Liver (tissue), 9 donors: ENCODE results near the gene LTO1. TPM values are rescaled to one million over a fixed set of nuclear protein-coding genes. Genes with fewer than 3 reads are reported as not detected.

ENCODE experiments used
- DNase-seq: peaks from one replicate; pipeline ENCODE4 v3.0.0-alpha.2; 2017; ENCODE audit warnings: low spot score
- H3K27ac ChIP-seq, 2 donors: one replicate each; pipeline ENCODE4 v1.7.0; 2013; ENCODE audit warnings: inconsistent platforms in 2 of 2, low read length in 2 of 2, control low read depth in 1 of 2, low read depth in 1 of 2, mild to moderate bottlenecking in 1 of 2
- H3K27me3 ChIP-seq, 4 donors: one replicate each; pipeline versions ENCODE4 v1.6.1 to v1.7.0; 2013; ENCODE audit warnings: low read length in 3 of 4, inconsistent platforms in 1 of 4, mild to moderate bottlenecking in 1 of 4, moderate library complexity in 1 of 4; ENCODE audit not compliant: control insufficient read depth in 4 of 4, insufficient read depth in 4 of 4
- H3K36me3 ChIP-seq, 4 donors: one replicate each; pipeline versions ENCODE4 v1.6.1 to v1.7.0; 2013; ENCODE audit warnings: low read length in 3 of 4, mild to moderate bottlenecking in 3 of 4, low read depth in 1 of 4, moderate library complexity in 1 of 4; ENCODE audit not compliant: control insufficient read depth in 4 of 4, insufficient read depth in 3 of 4
- H3K4me1 ChIP-seq, 4 donors: one replicate each; pipeline versions ENCODE4 v1.6.1 to v1.7.0; 2013; ENCODE audit warnings: low read length in 3 of 4, mild to moderate bottlenecking in 3 of 4, moderate library complexity in 1 of 4; ENCODE audit not compliant: control insufficient read depth in 4 of 4, insufficient read depth in 4 of 4
- H3K4me3 ChIP-seq, 3 donors: one replicate each; pipeline versions ENCODE4 v1.6.1 to v1.7.0; 2013; ENCODE audit warnings: low read length in 3 of 3, control low read depth in 1 of 3, low read depth in 1 of 3, mild to moderate bottlenecking in 1 of 3
- H3K9ac ChIP-seq, 2 donors: one replicate each; pipeline ENCODE4 v1.7.0; 2013; ENCODE audit warnings: low read length in 2 of 2, mild to moderate bottlenecking in 2 of 2, moderate library complexity in 2 of 2, control low read depth in 1 of 2, low read depth in 1 of 2
- H3K9me3 ChIP-seq, 4 donors: one replicate each; pipeline versions ENCODE4 v1.6.1 to v1.7.0; 2013; ENCODE audit warnings: low read length in 3 of 4; ENCODE audit not compliant: control insufficient read depth in 4 of 4
- CTCF ChIP-seq: fragments of 150-350 bp; IDR thresholded peaks from 2 replicates; pipeline ENCODE4 v1.5.1; 2017; ENCODE audit warnings: improper control_type of control experiment, low read depth, low read length; ENCODE audit not compliant: missing input control
- EGR1 ChIP-seq, 2 donors: IDR thresholded peaks; 2 replicates each; pipeline ENCODE4 v1.6.1; 2016 to 2018; ENCODE audit warnings: antibody characterized with exemption in 2 of 2, low read depth in 2 of 2
- FOXA1 ChIP-seq: IDR thresholded peaks from 2 replicates; pipeline ENCODE4 v1.6.1; 2016; ENCODE audit warnings: antibody characterized with exemption
- FOXA2 ChIP-seq: IDR thresholded peaks from 2 replicates; pipeline ENCODE4 v1.6.1; 2016; ENCODE audit warnings: antibody characterized with exemption
- GABPA ChIP-seq, 2 donors: IDR thresholded peaks in 1 of 2; conservative IDR thresholded peaks in 1 of 2; 2 replicates each; pipeline ENCODE4 v1.6.1; 2016; ENCODE audit warnings: antibody characterized with exemption in 2 of 2, mild to moderate bottlenecking in 1 of 2, moderate library complexity in 1 of 2
- HNF4A ChIP-seq, 2 donors: conservative IDR thresholded peaks; 2 replicates each; pipeline ENCODE4 v1.6.1; 2016; ENCODE audit warnings: antibody characterized with exemption in 2 of 2, mild to moderate bottlenecking in 2 of 2
- JUND ChIP-seq, 2 donors: IDR thresholded peaks; 2 replicates each; pipeline ENCODE4 v1.6.1; 2016; ENCODE audit warnings: antibody characterized with exemption in 2 of 2
- NR2F2 ChIP-seq: IDR thresholded peaks from 2 replicates; pipeline ENCODE4 v1.6.1; 2016; ENCODE audit warnings: antibody characterized with exemption
- RAD21 ChIP-seq, 2 donors: IDR thresholded peaks; 2 replicates each; pipeline ENCODE4 v1.6.1; 2016; ENCODE audit warnings: antibody characterized with exemption in 2 of 2, mild to moderate bottlenecking in 2 of 2
- REST ChIP-seq: IDR thresholded peaks from 2 replicates; pipeline ENCODE4 v1.6.1; 2016; ENCODE audit warnings: antibody characterized with exemption, mild to moderate bottlenecking
- SP1 ChIP-seq: IDR thresholded peaks from 2 replicates; pipeline ENCODE4 v1.6.1; 2018; ENCODE audit warnings: antibody characterized with exemption, mild to moderate bottlenecking
- ZBTB33 ChIP-seq: IDR thresholded peaks from 2 replicates; pipeline ENCODE4 v1.6.1; 2016; ENCODE audit warnings: antibody characterized with exemption
- WGBS: extraction: QIAGEN DNeasy Blood & Tissue Kit; methylation state at CpG from one replicate; pipeline ENCODE4 v1.1.7; 2013; 5-methylcytosine and 5-hydroxymethylcytosine counted together
- polyA plus RNA-seq, 2 donors: library from polyadenylated mRNA; stranded (reverse) in 1 of 2; unstranded in 1 of 2; fragments of 200-250 nt in 1 of 2; fragments of >200 nt in 1 of 2; fragmentation: Nextera tagmentation in 1 of 2; extraction: Ambion mirVana in 1 of 2; gene quantifications; one replicate each; pipeline versions ENCODE4 v1.2.1 to v1.2.3, GENCODE V29; 2013 to 2015
- total RNA-seq, 2 donors: library from RNA; depleted of rRNA; stranded (reverse); fragments of >200 nt; gene quantifications; one replicate each; pipeline ENCODE4 v1.2.3, GENCODE V29; 2014
- TF ChIP-seq, protein P1 (sequence below): IDR thresholded peaks from 2 replicates; pipeline ENCODE4 v1.6.1; 2016; ENCODE audit warnings: antibody characterized with exemption
- TF ChIP-seq, protein P2 (sequence below): IDR thresholded peaks from 2 replicates; pipeline ENCODE4 v1.6.1; 2016; ENCODE audit warnings: antibody characterized with exemption
- donor health status: healthy.
- donor health status: healthy.
- donor health status: healthy.
- donor health status: healthy.
- donor health status: healthy.

LTO1 gene
- total and polyA plus RNA-seq, 4 donors, result 4.9 to 12.3 (median 7.3) TPM

DNA sequence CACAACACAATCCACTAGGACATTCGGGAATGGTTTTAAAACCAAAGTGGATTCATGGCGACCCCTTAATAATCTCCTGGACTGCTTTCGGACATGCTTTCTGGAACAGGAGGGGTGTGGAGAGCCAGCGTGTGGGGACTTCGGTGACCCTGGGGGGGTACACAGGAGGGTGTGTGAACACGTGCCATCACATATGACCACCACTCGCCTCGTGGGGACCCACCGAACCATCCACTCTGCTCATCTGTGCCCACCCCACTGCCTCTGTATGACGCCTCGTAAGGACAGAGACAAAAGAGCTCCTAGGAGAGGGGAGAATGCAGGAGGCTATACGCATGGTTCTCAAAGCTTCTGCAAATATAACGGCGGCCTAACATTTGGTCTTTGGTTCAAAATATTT lies 8.9 kb downstream of the LTO1 start:
- peaks cover 0 to 20% (median 2%) of the 10 kb centered on the region in 4 donors for H3K36me3 ChIP-seq
- WGBS, result 96% methylated on average over 14 of the region's 14 CpGs
- H3K27ac ChIP-seq, result no peak overlapping the region
- peaks cover 0 to 12% (median 5%) of the 10 kb centered on the region in 4 donors for H3K4me1 ChIP-seq
- no peak for DNase-seq
- no peak overlapping the region for H3K9ac ChIP-seq
- TF ChIP-seq SP1, result no peak
- TF ChIP-seq, protein P1, sequence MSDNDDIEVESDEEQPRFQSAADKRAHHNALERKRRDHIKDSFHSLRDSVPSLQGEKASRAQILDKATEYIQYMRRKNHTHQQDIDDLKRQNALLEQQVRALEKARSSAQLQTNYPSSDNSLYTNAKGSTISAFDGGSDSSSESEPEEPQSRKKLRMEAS, result no peak
- no peak for TF ChIP-seq FOXA1
- TF ChIP-seq JUND (IDR thresholded peaks at IDR 0.05), result no peak
- no peak for TF ChIP-seq NR2F2
- TF ChIP-seq GABPA (IDR thresholded peaks at IDR 0.05 in 1 of 2, conservative IDR thresholded peaks at IDR 0.05 in 1 of 2), result no peak
- TF ChIP-seq EGR1 (IDR thresholded peaks at IDR 0.05; ENCODE audit: low read depth in 2 of 2), result no peak
- TF ChIP-seq FOXA2, result no peak
- no peak for TF ChIP-seq RAD21 (IDR thresholded peaks at IDR 0.05)
- no peak for TF ChIP-seq HNF4A (conservative IDR thresholded peaks at IDR 0.05)
- TF ChIP-seq, protein P2, sequence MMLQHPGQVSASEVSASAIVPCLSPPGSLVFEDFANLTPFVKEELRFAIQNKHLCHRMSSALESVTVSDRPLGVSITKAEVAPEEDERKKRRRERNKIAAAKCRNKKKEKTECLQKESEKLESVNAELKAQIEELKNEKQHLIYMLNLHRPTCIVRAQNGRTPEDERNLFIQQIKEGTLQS, result no peak
- no peak for TF ChIP-seq ZBTB33
- TF ChIP-seq CTCF, result no peak
- no peaks in the 10 kb centered on the region for H3K27me3 ChIP-seq
- no peaks in the 10 kb centered on the region for H3K9me3 ChIP-seq
- H3K4me3 ChIP-seq, result no peak overlapping the region

DNA sequence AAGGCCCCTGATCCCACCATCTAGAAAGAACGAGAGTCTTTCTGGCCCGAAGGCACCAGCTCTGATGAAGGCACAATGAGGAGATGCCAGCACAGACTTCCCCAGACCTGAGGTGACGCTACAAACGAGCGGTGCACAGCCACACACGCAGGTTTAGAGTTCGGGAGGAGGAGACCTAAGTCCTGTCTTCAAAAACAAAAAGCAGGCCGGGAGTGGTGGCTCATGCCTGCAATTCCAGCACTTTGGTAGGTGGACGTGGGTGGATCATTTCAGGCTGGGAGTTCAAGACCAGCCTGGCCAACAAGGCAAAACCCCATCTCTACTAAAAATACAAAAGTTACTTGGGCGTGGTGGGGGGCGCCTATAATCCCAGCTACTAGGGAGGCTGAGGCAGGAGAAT lies 9.5 kb downstream of the LTO1 start:
- Histone ChIP-seq H3K36me3 (peaks cover 0 to 17% (median 2%) of the 10 kb centered on the region in 4 donors), H3K4me1 (peaks cover 0 to 12% (median 5%) of the 10 kb centered on the region in 4 donors), H3K27ac (no peak overlapping the region), H3K4me3 (no peak overlapping the region), H3K27me3 (no peaks in the 10 kb centered on the region), H3K9me3 (no peaks in the 10 kb centered on the region), H3K9ac (no peak overlapping the region)
- TF ChIP-seq CTCF (no peak), NR2F2 (no peak), REST (no peak), SP1 (no peak)
- 95% methylated on average over 11 of the region's 11 CpGs for WGBS
- no peak for DNase-seq
